ENCODE results near the gene INAFM2. TPM values are rescaled to one million over a fixed set of nuclear protein-coding genes. Genes with fewer than 3 reads are reported as not detected.

Gene INAFM2
- total RNA-seq, 1 experiment from 2014 or later = 25.4 TPM

- no peak overlapping the region for H3K9ac ChIP-seq (ENCODE audit: extremely low read depth, insufficient read length, low read length)
- peaks cover 0 to 2% of the 10 kb centered on the region in 2 experiments; a peak in 1 of 5 replicates for H3K9me3 Mint-ChIP-seq
- H3K27ac Mint-ChIP-seq = no peak overlapping the region
- H2BK12ac ChIP-seq (ENCODE audit: insufficient read length, low read depth, low read length) = no peak overlapping the region
- H3K27me3 ChIP-seq (ENCODE audit: insufficient read depth, low read length) = no peaks in the 10 kb centered on the region; the same call in 1 of the 2 replicates
- peaks cover 52% of the 10 kb centered on the region for H3K27me3 Mint-ChIP-seq (ENCODE audit: low read depth)
- H3K18ac ChIP-seq (ENCODE audit: insufficient read length, low read depth, low read length) = peak overlapping the region; percentile 12
- no peak overlapping the region for H3K4ac ChIP-seq (ENCODE audit: low read depth, low read length)
- no CpG with 5 or more reads among the region's 91 CpGs for WGBS (ENCODE audit: extremely low coverage, insufficient read length, low lambda C conversion rate)
- no peaks in the 10 kb centered on the region for H4K20me1 ChIP-seq (ENCODE audit: control insufficient read depth, insufficient read depth, insufficient read length)
- no peak overlapping the region for H2BK5ac ChIP-seq (ENCODE audit: insufficient read length, low read length)
- H3K14ac ChIP-seq (ENCODE audit: insufficient read depth, low read length) = no peak overlapping the region
- peak; percentile 95 for DNase-seq
- H3K79me1 ChIP-seq (ENCODE audit: insufficient read depth, low read depth, low read length, poor library complexity, severe bottlenecking) = no peaks in the 10 kb centered on the region
- no peak overlapping the region for H2AK5ac ChIP-seq (ENCODE audit: insufficient read length, low read length)
- no peaks in the 10 kb centered on the region for H3K36me3 Mint-ChIP-seq (ENCODE audit: insufficient read depth in 1 of 3, low read depth in 3 of 3)
- no peak overlapping the region for H4K8ac ChIP-seq (replicated peaks; ENCODE audit: insufficient read length, low read depth, low read length)
- peaks cover 20 to 24% of the 10 kb centered on the region in 2 experiments for H3K4me1 Mint-ChIP-seq
- H3K9me3 ChIP-seq (ENCODE audit: control insufficient read depth, low read depth, low read length) = no peaks in the 10 kb centered on the region
- no peak overlapping the region for H3K27ac ChIP-seq (ENCODE audit: insufficient read length, low read depth, low read length)
- no peak overlapping the region for H4K5ac ChIP-seq (ENCODE audit: insufficient read length, low read depth, low read length)
- H3K4me2 ChIP-seq (ENCODE audit: insufficient read depth, insufficient read length, low read length) = peak overlapping the region; percentile 1
- H2AFZ ChIP-seq (ENCODE audit: low read length) = no peak overlapping the region
- peaks cover 4% of the 10 kb centered on the region; the same call in 1 of the 2 replicates for H3K4me1 ChIP-seq (ENCODE audit: insufficient read depth, low read length)
- H2BK20ac ChIP-seq (ENCODE audit: low read depth, low read length, poor library complexity, severe bottlenecking) = no peak overlapping the region
- peak; percentile 86 for TF ChIP-seq CTCF (conservative IDR thresholded peaks at IDR 0.05)
- H2BK15ac ChIP-seq (ENCODE audit: low read depth, low read length) = no peak overlapping the region
- H4K91ac ChIP-seq (ENCODE audit: insufficient read length, low read depth, low read length) = no peak overlapping the region
- H3K56ac ChIP-seq (ENCODE audit: insufficient read length, low read depth, low read length) = no peak overlapping the region
- no peak overlapping the region for H2BK120ac ChIP-seq (ENCODE audit: low read depth, low read length, poor library complexity, severe bottlenecking)
- no peak overlapping the region for H3T11ph ChIP-seq (ENCODE audit: low read length)
- H3K23me2 ChIP-seq (ENCODE audit: insufficient read length, low read depth, low read length, poor library complexity, severe bottlenecking) = no peaks in the 10 kb centered on the region
- no peaks in the 10 kb centered on the region for H3K79me2 ChIP-seq (ENCODE audit: insufficient read depth, low read length)
- H3K23ac ChIP-seq (ENCODE audit: insufficient read length, low read depth, low read length) = no peak overlapping the region
- peak overlapping the region; percentile 32 to 43; a peak in 4 of 5 replicates for H3K4me3 Mint-ChIP-seq
Measured at GRCh38 chr15:40367686-40368611, 44.5 kb downstream of the INAFM2 start.
